Testis (tissue), 2 donors: ENCODE measurements around the gene FAM171A1.

Experiments used
- POLR2A ChIP-seq: fragments of 450-650 bp; IDR thresholded peaks from one replicate; pipeline ENCODE4 v1.6.1; 2017; ENCODE audit warnings: antibody characterized with exemption, mild to moderate bottlenecking, moderate library complexity
- TF ChIP-seq, protein P1 (sequence below), 3 experiments: fragments of 450-650 bp in 2 of 3; fragments of 200-600 bp in 1 of 3; sonication (generic) in 1 of 3; IDR thresholded peaks; one replicate each; pipeline ENCODE4 v1.5.1; 2016 to 2019; ENCODE audit warnings: antibody characterized with exemption in 3 of 3, mild to moderate bottlenecking in 2 of 3, moderate library complexity in 1 of 3

- TF ChIP-seq, protein P1, sequence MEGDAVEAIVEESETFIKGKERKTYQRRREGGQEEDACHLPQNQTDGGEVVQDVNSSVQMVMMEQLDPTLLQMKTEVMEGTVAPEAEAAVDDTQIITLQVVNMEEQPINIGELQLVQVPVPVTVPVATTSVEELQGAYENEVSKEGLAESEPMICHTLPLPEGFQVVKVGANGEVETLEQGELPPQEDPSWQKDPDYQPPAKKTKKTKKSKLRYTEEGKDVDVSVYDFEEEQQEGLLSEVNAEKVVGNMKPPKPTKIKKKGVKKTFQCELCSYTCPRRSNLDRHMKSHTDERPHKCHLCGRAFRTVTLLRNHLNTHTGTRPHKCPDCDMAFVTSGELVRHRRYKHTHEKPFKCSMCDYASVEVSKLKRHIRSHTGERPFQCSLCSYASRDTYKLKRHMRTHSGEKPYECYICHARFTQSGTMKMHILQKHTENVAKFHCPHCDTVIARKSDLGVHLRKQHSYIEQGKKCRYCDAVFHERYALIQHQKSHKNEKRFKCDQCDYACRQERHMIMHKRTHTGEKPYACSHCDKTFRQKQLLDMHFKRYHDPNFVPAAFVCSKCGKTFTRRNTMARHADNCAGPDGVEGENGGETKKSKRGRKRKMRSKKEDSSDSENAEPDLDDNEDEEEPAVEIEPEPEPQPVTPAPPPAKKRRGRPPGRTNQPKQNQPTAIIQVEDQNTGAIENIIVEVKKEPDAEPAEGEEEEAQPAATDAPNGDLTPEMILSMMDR (IDR thresholded peaks at IDR 0.05) = no peak
- no peak for TF ChIP-seq POLR2A
These were observed 80.9 kb downstream of the FAM171A1 start for GRCh38 chr10:15290150-15290549.
